ENCODE data around the gene TMEM163.

TMEM163 gene

DNA sequence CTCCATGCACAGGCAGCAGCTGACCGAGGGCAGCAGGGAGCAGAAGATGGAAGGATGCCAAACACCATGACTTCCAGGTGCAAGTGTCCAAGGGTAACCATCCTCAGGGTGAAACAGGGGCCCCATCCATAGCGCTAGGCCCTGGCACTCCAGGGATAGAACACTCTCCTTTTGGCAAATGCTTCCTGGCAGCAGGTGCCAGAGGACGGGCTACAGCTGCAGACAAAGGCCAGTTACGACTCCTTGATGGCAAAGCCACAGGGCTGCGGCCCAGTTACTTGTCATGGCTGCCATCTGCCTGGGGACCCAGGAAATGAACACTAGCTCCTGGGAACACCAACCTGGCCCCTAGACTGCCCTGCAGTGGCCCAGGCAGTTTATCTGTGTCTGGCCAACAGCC is 178.8 kb downstream of the TMEM163 start:
- DNase-seq (ENCODE audit: low read depth), result no peak
- TF ChIP-seq, protein P1, sequence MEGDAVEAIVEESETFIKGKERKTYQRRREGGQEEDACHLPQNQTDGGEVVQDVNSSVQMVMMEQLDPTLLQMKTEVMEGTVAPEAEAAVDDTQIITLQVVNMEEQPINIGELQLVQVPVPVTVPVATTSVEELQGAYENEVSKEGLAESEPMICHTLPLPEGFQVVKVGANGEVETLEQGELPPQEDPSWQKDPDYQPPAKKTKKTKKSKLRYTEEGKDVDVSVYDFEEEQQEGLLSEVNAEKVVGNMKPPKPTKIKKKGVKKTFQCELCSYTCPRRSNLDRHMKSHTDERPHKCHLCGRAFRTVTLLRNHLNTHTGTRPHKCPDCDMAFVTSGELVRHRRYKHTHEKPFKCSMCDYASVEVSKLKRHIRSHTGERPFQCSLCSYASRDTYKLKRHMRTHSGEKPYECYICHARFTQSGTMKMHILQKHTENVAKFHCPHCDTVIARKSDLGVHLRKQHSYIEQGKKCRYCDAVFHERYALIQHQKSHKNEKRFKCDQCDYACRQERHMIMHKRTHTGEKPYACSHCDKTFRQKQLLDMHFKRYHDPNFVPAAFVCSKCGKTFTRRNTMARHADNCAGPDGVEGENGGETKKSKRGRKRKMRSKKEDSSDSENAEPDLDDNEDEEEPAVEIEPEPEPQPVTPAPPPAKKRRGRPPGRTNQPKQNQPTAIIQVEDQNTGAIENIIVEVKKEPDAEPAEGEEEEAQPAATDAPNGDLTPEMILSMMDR (conservative IDR thresholded peaks at IDR 0.05; ENCODE audit: low read depth, low read length), result no peak
- no peak overlapping the region for H3K4me3 ChIP-seq (ENCODE audit: low read depth, low read length)

DNA sequence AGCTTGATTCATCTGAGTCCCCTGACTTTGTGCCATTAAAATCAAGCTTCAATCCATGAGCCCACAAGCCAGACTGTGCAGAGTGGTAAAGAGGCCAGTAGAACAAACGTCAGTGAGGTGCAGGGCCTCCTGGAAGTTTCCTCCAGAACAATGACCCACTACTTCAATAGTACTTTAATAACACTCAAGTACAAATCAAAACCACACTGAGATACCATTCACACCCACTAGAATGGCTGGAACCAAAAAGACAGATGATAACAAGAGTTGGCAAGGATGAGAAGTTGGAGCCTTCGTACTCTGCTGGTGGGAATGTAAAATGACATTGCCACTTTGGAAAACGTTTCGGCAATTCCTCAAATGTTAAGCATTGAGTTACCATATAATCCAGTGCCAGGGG is 181.1 kb downstream of the TMEM163 start:
- TF ChIP-seq, protein P1 (conservative IDR thresholded peaks at IDR 0.05; ENCODE audit: low read depth, low read length), result no peak
- no peak for DNase-seq (ENCODE audit: low read depth)
- no peak overlapping the region for H3K4me3 ChIP-seq (ENCODE audit: low read depth, low read length)

DNA sequence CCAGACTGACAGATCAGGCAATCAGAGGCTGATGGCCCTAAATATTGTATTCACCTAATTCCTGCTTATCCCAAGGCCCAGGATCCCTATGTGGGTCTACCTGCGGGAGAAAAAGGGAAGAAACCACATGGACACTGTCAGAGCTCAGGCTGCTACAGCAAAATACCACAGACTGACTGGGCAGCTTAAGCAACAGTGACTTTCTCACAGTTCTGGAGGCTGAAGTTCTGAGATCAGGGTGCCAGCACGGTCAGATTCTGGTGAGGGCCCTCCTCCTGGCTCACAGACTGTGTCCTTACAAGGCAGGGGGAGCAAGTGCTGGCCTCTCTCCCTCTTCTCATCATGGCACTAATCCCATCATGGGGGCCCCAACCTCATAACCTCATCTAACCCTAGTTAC is 181.7 kb downstream of the TMEM163 start:
- DNase-seq (ENCODE audit: low read depth), result no peak
- no peak overlapping the region for H3K4me3 ChIP-seq (ENCODE audit: low read depth, low read length)
- TF ChIP-seq, protein P1 (conservative IDR thresholded peaks at IDR 0.05; ENCODE audit: low read depth, low read length), result no peak

DNA sequence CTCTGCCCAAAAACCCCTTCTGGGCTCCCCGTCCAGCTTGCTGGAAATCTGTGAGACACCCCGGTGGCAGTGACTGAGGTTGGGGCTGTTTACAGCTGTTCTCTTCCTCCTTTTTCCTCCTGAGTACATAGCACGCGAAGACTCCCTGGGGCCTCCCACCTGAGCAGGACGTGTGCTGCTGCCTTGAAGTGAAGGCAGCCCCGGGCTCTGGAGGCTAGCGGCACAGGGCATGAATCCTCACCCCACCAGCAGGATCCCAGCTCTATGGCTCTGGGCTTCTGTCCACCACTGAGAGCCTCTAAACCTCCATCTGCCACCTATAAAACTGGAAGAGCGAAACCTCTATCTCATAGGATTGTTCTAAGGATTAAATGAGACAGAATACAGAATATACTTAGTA is 182.5 kb downstream of the TMEM163 start:
- TF ChIP-seq, protein P1 (conservative IDR thresholded peaks at IDR 0.05; ENCODE audit: low read depth, low read length), result no peak
- H3K4me3 ChIP-seq (ENCODE audit: low read depth, low read length), result no peak overlapping the region
- no peak for DNase-seq (ENCODE audit: low read depth)

DNA sequence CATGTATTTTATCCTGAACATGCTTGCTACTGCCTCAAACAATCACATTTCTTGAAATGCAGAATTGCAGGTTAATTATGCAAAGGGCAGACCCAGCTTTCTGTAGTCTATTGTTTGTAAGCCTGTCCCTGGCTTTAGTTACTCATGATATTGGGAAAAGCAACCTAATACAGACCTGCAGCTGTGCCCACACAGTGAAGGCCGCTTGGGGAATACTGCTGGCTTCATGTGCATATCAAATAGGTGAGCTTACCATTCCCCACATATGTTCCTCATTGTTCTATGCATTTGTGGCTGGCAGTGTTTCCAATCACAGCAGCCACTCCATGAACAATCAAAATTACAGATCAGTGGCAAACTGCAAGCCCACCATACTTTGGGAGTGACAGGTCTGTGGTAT is 186.3 kb downstream of the TMEM163 start:
- TF ChIP-seq, protein P1 (conservative IDR thresholded peaks at IDR 0.05; ENCODE audit: low read depth, low read length), result no peak
- no peak for DNase-seq (ENCODE audit: low read depth)
- H3K4me3 ChIP-seq (ENCODE audit: low read depth, low read length), result no peak overlapping the region

DNA sequence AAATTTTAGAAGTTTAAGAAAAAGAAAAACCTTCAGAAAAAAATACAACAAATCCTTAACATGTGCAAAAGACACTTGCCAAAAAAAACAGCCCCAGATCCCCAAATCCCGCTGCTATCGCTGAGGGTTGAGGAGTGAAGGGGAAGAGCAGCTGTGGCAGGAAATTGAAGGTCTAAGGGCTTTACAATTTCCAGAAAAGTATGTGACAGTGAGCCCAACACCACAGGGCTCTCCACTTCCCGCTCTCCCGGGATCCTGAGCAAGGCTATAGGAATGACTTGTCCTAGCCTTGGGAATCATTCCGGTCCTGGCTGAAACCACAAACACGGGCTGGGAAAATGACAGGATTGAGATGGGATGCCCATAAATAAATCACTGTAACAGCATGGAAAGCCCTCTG is 191.4 kb downstream of the TMEM163 start:
- TF ChIP-seq, protein P1 (conservative IDR thresholded peaks at IDR 0.05; ENCODE audit: low read depth, low read length), result no peak
- H3K4me3 ChIP-seq (ENCODE audit: low read depth, low read length), result no peak overlapping the region
- DNase-seq (ENCODE audit: low read depth), result no peak

DNA sequence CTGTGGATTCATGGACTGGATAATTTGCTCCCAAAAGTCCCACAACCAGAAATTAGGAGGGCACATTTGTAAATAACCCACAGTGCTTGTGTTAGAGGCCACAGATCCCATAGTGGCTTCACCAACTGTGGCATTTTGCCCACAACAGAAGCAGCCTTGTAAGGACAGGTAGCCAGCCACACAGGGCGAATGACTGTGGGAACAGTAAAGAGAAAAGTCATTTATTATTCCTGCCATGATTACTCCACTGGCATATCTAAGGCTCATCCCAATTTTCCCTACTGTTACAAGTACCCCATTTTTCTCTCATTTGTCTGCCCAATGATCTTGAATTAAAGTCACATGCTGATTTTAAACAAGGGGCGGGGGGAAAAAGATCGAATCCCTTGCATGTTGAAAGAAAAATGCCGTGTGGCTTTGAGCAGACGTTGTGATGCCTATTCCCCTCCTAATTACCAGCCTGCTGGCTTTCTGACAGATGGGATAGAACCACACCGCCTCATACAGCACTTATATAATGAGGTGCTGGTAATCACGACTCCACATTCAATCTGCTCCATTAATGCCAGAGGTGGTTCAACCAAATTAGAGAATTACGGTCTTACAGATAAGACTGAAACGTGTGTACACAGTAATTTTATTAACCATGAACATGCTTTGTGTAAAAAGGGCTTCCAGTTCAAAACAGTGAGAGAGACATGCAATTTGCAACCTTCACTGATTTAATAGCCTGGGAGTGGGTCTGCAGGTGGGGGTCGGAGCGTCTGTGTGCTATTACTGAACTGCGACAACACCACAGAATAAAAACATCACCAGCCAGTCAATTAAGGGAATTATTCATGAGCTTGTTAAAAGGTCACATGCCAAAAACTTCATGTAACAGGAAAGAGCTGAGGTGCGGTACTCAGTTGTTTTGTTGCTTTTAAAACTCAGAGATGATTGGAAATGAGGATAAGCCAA is 196.0 kb downstream of the TMEM163 start:
- H3K4me3 ChIP-seq (ENCODE audit: low read depth, low read length), result no peak overlapping the region
- no peak for DNase-seq (ENCODE audit: low read depth)
- TF ChIP-seq, protein P1 (conservative IDR thresholded peaks at IDR 0.05; ENCODE audit: low read depth, low read length), result no peak
